ENCODE results near the gene MAP3K6. TPM values are rescaled to one million over a fixed set of nuclear protein-coding genes. Genes with fewer than 3 reads are reported as not detected.
"Not testable (repeated sequence)": the region's sequence is repeated elsewhere in the genome, so short reads cannot be mapped to it uniquely, and the experiment has no call there.

The MAP3K6 gene
- total and polyA plus RNA-seq, 4 donors, result 1.3 to 8.3 (median 4.0) TPM

- no peaks in the 10 kb centered on the region for H3K9me3 ChIP-seq (ENCODE audit: control insufficient read depth in 4 of 4, low read length in 3 of 4)
- no peak for TF ChIP-seq MAX (IDR thresholded peaks at IDR 0.05)
- no peak for TF ChIP-seq REST (IDR thresholded peaks at IDR 0.05)
- TF ChIP-seq HNF4A (conservative IDR thresholded peaks at IDR 0.05), result no peak
- TF ChIP-seq TAF1 (conservative IDR thresholded peaks at IDR 0.05), result no peak
- no peak for TF ChIP-seq CTCF (IDR thresholded peaks at IDR 0.05; ENCODE audit: low read depth, low read length, missing input control)
- TF ChIP-seq FOXA1 (IDR thresholded peaks at IDR 0.05), result no peak
- TF ChIP-seq EGR1 (IDR thresholded peaks at IDR 0.05; ENCODE audit: low read depth in 2 of 2), result no peak
- no peak for TF ChIP-seq FOXA2 (IDR thresholded peaks at IDR 0.05)
- TF ChIP-seq ATF3 (IDR thresholded peaks at IDR 0.05), result no peak
- TF ChIP-seq NR2F2 (IDR thresholded peaks at IDR 0.05), result no peak
- no peak for TF ChIP-seq GABPA (IDR thresholded peaks at IDR 0.05 in 1 of 2, conservative IDR thresholded peaks at IDR 0.05 in 1 of 2)
- no peak for TF ChIP-seq ZBTB33 (IDR thresholded peaks at IDR 0.05)
- no peak for TF ChIP-seq RXRA (IDR thresholded peaks at IDR 0.05)
- TF ChIP-seq RAD21 (IDR thresholded peaks at IDR 0.05), result no peak
- no peak for TF ChIP-seq JUND (IDR thresholded peaks at IDR 0.05)
- TF ChIP-seq YY1 (IDR thresholded peaks at IDR 0.05), result no peak
- TF ChIP-seq SP1 (IDR thresholded peaks at IDR 0.05), result no peak
- no peak for TF ChIP-seq HNF4G (IDR thresholded peaks at IDR 0.05)
- 92% methylated on average over 4 of the region's 4 CpGs for WGBS
- peaks cover 0 to 12% (median 2%) of the 10 kb centered on the region in 4 donors for H3K4me1 ChIP-seq (ENCODE audit: control insufficient read depth in 4 of 4, insufficient read depth in 4 of 4, low read length in 3 of 4)
- H3K27ac ChIP-seq (ENCODE audit: low read depth in 1 of 2, low read length in 2 of 2), result no peak overlapping the region
- H3K9ac ChIP-seq (ENCODE audit: low read depth in 1 of 2, low read length in 2 of 2), result no peak overlapping the region
- DNase-seq (ENCODE audit: low spot score), result no peak
- no peaks in the 10 kb centered on the region for H3K27me3 ChIP-seq (ENCODE audit: control insufficient read depth in 4 of 4, insufficient read depth in 4 of 4, low read length in 3 of 4)
- H3K4me3 ChIP-seq (ENCODE audit: low read depth in 1 of 3, low read length in 3 of 3), result no peak overlapping the region
- H3K36me3 ChIP-seq (ENCODE audit: control insufficient read depth in 4 of 4, insufficient read depth in 3 of 4, low read depth in 1 of 4, low read length in 3 of 4), result peaks cover 3 to 42% (median 19%) of the 10 kb centered on the region in 4 donors
These were observed 39.6 kb upstream of the MAP3K6 start for GRCh38 chr1:27406362-27406680.

- not testable (repeated sequence) for H3K9me3 ChIP-seq (ENCODE audit: control insufficient read depth in 4 of 4, low read length in 3 of 4); H3K27me3 ChIP-seq (ENCODE audit: control insufficient read depth in 4 of 4, insufficient read depth in 4 of 4, low read length in 3 of 4); H3K9ac ChIP-seq (ENCODE audit: low read depth in 1 of 2, low read length in 2 of 2); H3K27ac ChIP-seq (ENCODE audit: low read depth in 1 of 2, low read length in 2 of 2); DNase-seq (ENCODE audit: low spot score); H3K4me3 ChIP-seq (ENCODE audit: low read depth in 1 of 3, low read length in 3 of 3)
- WGBS, result 92% methylated on average over 17 of the region's 18 CpGs
- peaks cover 0 to 12% (median 2%) of the 10 kb centered on the region in 4 donors for H3K4me1 ChIP-seq (ENCODE audit: control insufficient read depth in 4 of 4, insufficient read depth in 4 of 4, low read length in 3 of 4)
- H3K36me3 ChIP-seq (ENCODE audit: control insufficient read depth in 4 of 4, insufficient read depth in 3 of 4, low read depth in 1 of 4, low read length in 3 of 4), result peaks cover 3 to 37% (median 14%) of the 10 kb centered on the region in 4 donors
These were observed 39.0 kb upstream of the MAP3K6 start for GRCh38 chr1:27405598-27406361.

Data from liver (tissue), 9 donors.